EL (cell line): ENCODE results near the gene UBE2E3.
"Not testable (repeated sequence)": the region's sequence is repeated elsewhere in the genome, so short reads cannot be mapped to it uniquely, and the experiment has no call there.

Source experiments
- DNase-seq: peaks from one replicate; pipeline ENCODE4 v3.0.0-alpha.2; 2016

Gene UBE2E3

DNA sequence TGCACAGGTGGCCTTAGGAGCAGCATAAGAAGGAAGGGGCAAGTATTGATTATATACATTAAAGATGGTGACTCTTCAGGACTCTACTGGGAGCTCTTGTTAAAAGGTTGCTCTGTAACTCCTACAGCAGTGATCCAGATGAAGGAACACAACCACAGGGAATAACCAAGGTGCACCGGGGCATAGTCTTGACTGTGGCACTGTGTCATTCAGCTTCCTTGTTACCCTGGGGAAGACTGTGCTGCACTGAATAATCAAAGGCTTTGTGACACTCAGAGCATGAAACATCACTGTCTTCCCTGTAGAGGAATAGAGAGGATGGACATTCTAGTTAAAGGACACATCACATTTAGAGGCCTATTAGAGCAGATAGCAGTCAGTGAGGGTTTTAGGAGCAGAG is 105.3 kb downstream of the UBE2E3 start:
- DNase-seq: no peak

- not testable (repeated sequence) for DNase-seq
Observed at GRCh38 chr2:181091920-181092319, 111.5 kb downstream of the UBE2E3 start.

GRCh38 chr2:181095486-181095885 is 115.1 kb downstream of the UBE2E3 start:
- DNase-seq: no peak

GRCh38 chr2:181103659-181104058 is 123.3 kb downstream of the UBE2E3 start:
- no peak for DNase-seq

GRCh38 chr2:181104512-181105115 is 124.2 kb downstream of the UBE2E3 start:
- peak; percentile 68 for DNase-seq

GRCh38 chr2:181105562-181105961 is 125.2 kb downstream of the UBE2E3 start:
- no peak for DNase-seq

GRCh38 chr2:181106229-181106628 is 125.8 kb downstream of the UBE2E3 start:
- DNase-seq: peak; percentile 27

- peak; percentile 91 for DNase-seq
Observed at GRCh38 chr2:181106789-181107627, 126.6 kb downstream of the UBE2E3 start.

DNA sequence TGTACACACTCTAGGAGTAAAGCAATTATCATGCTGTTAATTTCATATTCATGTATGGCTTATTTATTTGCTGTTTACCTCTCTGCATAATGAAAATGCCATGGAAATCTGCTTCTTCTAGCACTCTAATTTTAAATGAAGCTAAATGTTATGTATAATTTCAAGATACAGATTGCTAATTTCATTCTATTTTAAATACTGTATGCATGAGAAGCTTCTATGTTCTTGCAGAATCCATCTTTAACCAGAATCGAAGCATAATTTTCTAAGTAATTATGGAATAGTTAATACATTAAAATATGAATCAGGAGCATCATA is 127.2 kb downstream of the UBE2E3 start:
- no peak for DNase-seq

- DNase-seq: no peak
Observed at GRCh38 chr2:181111059-181111458, 130.7 kb downstream of the UBE2E3 start.

GRCh38 chr2:181112916-181113315 is 132.5 kb downstream of the UBE2E3 start:
- no peak for DNase-seq
